Occipital lobe (tissue), 2 donors: ENCODE results near the gene ATP8A1. TPM values are rescaled to one million over a fixed set of nuclear protein-coding genes. Genes with fewer than 3 reads are reported as not detected.
"Not testable (repeated sequence)": the region's sequence is repeated elsewhere in the genome, so short reads cannot be mapped to it uniquely, and the experiment has no call there.

Source experiments
- DNase-seq: peaks from one replicate; lab custom pipeline; 2025; lab: John Stamatoyannopoulos, UW
- total RNA-seq: library from RNA; depleted of rRNA; stranded (reverse); fragments of >200 nt; gene quantifications from one replicate; pipeline ENCODE4 v1.2.3, GENCODE V29; 2014

The ATP8A1 gene
- total RNA-seq, 1 donor from 2014 or later, result 239 TPM

DNA sequence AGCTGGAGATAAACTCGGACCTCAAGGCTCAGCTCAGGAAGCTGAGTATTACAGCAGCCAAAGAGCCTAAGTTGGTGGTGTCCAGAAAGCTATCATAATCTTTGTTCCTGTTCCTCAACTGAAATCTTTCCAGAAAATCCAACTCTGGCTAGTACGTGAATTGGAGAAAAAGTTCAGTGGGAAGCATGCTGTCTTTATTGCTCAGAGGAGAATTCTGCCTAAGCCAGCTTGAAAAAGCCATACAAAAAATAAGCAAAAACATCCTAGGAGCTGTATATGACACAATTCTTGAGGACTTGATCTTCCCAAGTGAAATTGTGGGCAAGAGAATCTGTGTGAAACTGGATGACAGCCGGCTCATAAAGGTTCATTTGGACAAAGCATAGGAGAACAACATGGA, 185.0 kb downstream of the ATP8A1 start:
- no peak for DNase-seq

DNA sequence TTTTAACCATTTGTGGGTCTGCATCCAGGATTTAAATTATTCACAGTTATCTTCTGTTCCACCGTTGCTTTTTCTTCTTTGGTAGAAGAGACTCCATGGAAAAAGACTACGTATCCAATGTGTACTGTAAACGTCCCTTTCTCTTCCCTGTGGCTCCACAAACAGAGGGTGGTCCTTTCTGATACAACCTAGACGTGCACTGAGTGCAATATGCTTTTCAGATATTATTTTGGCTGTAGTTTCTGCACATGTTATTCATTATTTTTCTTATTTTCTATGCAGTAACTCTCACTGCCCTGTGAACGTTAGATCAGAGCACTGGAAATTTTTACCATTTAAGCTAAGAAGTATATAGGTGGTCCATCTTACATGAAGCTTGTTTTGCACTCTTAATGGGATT, 186.9 kb downstream of the ATP8A1 start:
- DNase-seq, result no peak

DNA sequence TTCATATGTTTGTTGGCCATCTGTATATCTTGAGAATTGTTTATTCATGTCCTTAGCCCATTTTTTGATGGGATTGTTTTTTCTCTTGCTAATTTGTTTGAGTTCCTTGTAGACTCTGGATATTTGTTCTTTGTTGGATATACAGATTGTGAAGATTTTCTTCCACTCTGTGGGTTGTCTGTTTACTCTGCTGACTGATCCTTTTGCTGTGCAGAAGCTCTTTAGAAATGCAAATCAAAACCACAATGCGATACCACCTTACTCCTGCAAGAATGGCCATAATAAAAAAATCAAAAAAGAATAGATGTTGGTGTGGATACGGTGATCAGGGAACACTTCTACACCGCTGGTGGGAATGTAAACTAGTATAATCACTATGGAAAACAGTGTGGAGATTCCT, 189.1 kb downstream of the ATP8A1 start:
- DNase-seq, result not testable (repeated sequence)

DNA sequence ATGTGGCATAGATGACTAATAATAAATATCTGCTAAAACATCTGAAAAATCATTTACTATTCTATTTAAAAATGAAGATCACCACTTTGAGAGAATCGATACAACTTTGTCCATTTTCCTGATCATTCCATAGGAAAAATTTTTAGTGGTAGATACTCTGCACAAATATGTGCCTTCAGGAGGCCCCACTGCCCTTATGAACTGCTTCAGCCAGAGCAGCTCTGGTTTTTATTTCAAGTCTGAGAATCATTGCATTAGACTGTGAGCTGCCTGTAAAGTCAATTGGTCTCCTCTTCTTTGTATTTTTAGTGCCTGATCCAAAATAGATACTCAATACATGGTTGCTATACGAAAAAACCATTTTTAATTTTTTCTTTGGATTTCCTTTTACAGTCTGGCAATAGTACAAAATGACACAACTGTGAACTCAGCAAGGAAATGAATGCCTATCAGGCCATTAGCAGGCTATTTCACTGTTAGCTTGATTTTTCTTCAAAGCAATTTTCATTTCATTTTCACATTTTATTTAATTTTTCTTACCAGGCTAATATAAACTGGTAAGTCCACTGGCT, 190.5 kb downstream of the ATP8A1 start:
- DNase-seq, result no peak

DNA sequence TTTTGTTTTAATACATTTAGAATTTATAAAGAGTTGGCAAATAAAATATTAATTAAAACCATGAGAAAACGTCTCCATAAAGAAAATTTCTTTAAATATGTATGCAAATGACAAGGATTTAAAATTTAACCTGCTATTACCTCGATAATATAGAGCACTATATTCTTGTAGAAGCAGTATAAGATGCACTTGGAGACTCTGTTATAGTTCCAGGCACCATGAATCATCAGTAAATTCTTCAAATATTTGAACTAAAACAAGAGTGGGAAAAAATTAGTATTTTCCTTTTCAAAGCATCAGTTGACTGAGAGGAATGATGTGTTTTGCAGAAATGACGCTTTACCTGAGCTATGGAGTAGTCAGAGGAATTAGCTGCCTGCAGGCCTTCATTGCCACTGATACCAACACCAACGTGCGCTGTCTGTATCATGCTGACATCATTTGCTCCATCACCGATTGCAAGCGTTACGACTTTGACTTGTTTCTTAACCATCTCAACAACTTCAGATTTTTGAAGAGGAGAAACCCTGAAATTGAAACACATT, 192.3 kb downstream of the ATP8A1 start:
- no peak for DNase-seq

DNA sequence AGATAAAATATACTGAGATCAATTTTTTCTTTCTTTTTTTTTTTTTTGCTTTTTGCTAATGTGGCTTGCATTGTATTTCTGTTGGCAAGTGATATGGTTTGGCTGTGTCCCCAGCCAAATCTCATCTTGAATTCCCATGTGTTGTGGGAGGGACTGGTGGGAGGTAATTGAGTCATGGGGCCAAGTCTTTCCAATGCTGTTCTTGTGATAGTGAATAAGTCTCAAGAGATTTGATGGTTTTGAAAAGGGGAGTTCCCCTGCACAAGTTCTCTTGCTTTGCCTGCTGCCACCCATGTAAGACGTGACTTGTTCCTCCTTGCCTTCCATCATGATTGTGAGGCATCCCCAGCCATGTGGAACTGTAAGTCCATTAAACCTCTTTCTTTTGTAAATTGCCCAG, 195.7 kb downstream of the ATP8A1 start:
- not testable (repeated sequence) for DNase-seq

DNA sequence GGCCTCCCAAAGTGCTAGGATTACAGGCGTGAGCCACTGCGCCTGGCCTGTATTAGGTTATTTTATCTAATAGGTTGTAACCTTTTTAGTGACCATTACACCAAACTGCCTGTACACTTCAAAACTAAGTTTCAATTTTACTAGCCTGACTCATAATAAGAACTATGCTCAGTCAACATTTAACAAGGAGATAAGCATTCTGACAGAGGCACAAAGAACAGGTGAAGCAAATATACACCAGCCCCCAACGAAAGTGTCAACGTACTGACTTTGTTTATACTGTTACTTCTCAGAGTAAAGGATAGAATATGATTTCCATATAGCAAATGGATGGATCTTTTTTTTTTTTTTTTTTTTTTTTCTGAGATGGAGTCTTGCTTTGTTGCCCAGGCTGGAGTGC, 196.9 kb downstream of the ATP8A1 start:
- no peak for DNase-seq

DNA sequence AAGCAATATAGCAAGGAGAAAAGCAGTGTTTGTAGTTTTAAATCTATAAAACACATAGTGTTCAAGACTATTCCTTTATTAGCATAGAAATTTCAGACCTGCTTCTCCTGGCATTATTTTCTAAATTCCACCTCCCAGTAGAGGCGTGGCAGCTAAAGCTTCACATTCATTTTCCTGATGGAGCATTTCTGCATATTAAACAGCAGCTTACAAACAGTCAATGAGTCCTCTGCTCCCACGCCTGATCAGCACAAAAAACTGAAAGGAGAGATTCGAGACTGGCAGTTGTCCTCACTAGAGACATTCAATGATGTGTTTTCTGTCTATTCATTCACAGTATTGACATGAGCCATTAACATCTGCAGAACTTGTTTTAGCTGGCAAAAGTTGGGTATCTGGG, 198.2 kb downstream of the ATP8A1 start:
- no peak for DNase-seq

DNA sequence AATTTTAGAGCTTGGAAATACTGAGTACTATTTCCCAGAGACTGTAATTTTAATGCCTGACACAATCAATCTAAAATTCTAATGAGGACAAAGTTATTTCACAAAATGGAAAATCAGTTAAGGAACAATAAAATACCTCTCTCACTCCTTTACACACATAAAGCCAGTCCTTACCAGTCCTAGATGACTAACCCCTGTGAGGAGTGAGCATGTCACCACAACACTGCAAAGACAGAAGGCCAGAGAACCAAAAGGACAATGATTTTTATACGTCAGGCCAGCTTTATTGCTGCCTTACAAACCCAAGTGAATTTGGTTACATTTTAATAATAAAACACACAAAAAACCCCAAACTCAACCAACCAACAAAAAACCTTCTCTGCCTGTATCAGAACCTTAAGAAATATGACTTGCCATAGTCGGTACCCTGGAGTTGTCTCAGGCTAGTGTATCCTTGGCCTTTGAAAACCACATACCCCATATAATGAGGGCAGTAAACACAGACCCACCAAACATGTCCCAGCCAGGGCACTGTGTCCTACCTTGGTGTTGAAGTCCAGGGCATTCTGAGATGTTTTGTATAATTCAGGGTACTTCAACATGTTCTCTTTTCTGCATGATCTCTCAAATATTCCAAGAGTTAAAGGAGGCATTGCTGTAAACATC, 202.0 kb downstream of the ATP8A1 start:
- no peak for DNase-seq

DNA sequence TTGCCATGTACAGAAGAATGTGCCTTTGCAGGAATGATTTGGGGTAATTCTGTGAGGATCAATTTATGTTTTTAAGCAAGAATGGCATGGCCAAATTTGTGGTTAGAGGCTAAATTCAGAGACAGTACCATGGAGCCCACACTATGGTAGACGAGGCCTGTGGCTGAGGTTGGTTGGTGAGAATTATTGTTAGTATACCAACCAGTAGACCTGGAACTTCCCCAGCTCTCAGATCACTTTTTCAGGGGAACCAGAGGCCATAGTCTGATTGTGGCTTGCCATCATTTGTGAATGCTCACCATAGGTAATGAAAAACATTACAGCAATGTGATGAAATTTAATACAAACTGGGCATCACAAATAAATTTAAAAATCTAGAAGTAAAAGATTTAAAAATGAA, 203.3 kb downstream of the ATP8A1 start:
- DNase-seq, result no peak

DNA sequence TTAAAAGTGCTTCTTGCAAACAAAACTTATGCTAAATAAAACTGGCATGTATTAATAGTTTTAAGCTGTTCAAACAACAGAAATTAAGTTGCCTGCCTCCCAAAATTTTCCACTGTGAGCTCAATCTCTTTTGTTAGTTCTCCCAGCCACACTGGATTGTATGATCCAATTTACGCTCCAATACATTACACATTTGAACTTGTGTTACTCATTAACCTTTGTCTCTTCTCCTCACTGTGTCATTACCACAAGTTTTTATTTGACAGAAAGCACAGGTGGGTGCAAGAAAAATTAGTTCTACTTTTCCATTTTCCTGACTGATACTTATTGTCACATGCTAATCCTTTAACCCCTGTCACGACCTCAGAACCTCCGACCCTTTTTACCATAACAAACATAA, 204.1 kb downstream of the ATP8A1 start:
- DNase-seq, result no peak

DNA sequence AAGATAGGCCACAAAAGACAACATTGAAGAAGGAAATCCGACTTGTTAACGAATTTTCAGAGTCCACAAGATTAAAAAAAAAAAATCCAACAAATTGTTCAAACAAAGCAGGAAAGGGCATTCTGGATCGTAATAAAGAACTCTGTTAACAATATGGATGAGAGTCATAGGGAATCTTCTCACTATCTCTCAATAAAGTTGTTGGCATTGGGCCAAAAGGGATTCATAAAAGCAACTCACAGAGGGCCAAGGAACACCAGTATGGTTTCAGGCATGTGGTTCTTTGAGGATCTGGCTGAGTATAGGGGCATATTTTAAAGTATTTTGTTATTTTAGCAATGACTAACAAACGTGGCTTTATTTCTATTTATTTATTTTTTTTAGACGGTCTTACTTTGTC, 210.1 kb downstream of the ATP8A1 start:
- no peak for DNase-seq

DNA sequence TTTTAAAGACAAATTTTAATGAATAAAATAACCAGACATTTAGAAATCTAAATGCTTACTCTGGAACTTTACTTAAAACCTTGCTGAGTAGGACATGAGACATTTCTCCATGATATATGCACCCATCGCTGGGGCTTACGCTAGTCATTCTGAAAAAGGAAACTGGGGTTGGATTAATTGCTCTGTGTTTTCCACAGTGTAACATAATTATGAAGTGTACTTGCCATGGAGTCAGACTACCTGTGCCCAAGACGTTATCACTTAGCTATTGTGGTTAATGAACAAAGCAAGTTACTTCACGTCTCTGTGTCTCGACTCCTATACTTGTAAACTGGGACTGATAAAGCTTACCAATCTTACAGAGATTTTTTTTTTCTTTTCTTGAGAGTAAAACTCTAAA, 211.9 kb downstream of the ATP8A1 start:
- no peak for DNase-seq

DNA sequence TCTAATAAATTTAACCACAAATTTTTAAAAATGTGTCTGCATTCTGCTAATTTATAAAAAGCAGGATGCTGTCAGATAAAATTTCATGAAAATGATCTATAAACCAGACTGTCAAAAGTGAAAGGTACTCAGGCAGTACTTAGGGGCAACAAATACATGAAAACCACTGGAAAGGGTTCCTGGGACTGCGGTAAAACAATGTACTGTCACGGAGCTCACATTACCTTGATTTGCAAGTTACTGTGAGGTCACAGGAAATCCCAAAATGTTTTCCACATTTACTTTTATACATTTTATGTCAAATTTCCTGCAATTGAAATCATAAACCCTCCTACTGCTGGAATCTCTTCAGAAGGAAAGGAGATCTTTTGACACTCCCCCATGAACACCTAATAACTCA, 214.3 kb downstream of the ATP8A1 start:
- no peak for DNase-seq

DNA sequence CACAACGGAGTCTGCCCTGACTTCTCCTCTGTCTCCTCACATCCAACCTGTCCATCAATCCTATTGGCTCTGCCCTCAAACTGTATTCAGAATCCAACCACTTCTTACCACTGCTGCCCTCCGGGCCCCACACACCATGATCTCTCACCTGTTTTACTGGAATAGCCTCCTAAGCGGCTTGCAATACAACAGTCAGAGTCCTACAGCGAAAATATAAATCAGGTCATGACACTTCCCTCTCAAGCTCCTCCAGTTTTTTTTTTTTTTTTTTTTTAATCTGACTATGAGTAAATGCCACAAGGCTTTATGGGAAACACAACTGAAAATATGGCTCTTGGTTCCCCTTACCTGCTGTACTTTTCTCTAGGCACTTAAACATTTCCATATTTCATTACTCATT, 216.8 kb downstream of the ATP8A1 start:
- no peak for DNase-seq

DNA sequence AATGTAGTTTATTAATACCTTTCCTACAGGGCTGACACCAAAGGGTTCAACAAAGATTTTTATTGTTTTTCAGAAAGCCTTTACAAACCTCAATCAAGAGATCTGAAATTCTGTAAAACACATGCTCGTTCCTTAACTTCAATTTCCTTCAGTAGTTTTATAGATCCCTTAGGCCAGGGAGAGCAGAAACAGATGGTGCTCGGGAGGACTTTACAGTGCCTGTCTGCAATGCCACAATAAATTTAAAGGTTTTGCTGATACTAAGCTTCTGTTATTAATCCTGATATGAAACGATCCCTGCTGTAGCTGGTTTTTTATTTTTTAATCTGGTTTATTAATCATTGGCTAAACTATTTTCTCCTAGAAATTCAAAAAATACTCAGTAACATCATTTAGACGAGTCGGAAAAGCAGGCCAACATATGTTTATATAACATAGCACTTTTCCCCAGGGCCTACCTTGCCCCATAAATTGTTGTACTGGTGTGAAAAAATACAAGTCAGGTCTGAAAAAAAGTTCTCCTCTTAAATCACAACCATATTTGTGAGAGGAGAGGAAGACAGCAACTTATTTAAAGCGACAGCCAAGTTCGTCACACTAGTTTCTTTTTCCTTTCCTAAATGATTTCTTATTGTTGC, 219.9 kb downstream of the ATP8A1 start:
- no peak for DNase-seq

DNA sequence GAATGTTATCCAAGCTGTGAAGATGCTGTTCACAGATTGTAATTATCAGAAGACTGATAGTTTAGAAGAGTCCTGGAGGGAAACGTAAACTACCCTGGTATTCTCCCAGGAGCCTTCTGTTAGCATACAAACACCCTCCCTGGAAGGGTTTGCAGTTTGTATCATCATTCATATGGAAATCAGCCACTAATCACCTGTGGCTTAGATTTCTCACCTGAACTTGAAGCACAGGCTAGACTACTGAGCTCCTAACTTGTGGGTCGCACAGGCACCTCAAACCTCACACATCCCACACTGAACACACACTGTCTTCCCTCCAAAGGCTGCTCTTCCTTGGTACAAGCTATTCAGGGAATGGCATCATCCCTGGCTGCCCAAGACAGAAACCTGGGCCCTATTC, 228.9 kb downstream of the ATP8A1 start:
- DNase-seq, result no peak

DNA sequence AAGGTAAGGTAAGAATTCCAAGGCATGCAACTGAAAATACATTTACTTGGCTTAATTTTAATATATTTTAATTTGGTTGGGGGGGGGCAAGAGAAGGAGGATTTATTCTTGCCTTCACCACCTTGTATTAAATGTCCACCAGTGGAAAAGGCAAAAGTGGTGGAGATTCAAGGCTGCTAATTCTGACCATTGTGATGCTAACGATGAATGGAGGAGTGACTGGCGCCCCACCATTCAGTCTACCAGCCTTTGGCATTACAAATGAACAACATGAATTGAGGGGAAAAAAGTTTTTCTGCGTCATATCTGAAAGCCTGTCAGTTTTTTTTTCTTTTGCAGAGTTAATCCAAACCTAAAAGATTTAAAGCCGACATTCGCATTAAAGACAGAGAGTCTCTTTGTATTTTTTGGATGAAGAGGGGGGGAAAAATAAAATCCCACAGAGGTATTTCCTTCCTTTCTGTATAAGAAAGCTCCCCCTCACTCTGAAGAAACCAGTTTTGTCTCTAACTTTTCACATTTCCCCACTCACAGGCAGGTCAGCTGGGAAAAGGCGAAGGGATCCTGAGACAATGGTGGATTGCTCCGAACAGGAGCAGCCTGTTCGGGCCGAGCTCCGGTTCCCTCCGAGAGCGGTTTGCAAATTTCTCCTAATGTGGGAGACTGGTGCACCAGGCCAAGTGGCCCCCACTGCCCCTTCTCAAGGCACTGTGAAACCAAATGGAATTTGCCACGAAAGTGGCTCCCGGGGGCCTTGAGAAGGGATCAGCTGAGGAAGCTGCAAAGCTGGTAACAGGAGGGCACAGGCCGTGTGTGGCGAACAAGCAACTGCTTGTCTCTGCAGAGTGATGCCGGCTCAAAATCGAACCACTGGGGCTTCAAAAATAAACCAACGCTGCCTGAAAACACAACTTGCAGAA, 231.5 kb downstream of the ATP8A1 start:
- DNase-seq, result no peak

DNA sequence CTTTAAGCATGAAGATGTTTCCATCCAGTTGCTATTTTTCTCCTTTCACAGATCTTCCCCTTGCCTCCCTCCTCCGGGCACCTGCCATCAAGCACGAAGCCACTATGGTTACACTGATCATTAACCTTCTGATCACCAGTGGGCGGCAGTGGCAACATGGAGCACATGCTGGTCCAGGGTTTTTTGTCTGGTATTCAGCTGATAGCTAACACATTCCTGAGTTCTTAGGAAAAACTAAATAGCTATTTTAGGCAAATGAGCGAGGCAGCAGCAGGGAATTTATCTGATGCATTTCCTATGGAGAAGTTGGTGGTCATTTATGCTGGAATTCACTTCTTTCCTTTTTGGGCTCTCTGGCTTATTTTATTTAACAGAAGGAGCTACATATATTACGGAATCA, 236.8 kb downstream of the ATP8A1 start:
- DNase-seq, result no peak

DNA sequence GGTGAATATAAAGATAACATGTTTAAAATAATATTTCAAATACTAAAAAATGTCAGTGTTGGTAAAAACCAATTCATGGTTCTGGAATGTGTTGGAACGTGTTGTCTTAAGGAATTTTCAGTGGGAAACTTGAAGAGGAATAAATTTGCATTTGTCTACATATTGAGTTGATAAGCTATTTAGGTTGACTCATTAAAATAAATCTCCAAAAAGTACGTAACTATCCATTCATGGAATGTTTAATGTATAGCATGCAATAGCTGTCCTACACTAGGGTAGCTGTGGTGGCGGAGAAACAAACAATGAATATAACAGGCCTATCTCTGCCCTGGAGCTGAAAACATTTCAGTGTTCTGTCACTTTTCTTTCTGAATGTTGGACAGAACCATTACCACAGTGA, 239.4 kb downstream of the ATP8A1 start:
- DNase-seq, result no peak

DNA sequence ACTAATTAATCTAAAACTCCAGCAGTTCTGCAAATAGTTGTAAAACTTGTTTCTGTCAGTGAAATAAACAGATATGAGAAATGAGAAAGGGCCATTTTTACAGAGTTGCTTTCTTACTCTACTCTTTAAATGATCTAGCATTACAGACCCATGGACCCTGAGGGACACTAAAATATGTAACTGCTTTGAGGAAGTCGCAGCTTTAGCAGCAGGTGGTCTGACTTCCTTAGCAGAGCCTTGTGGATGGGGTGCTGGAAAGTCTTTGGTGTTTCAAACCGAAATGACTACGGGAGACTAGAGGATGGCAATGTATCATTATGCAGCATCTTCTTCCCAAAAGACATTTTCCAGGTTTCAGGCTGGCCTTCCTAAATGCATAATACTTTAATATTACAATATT, 240.9 kb downstream of the ATP8A1 start:
- no peak for DNase-seq

DNA sequence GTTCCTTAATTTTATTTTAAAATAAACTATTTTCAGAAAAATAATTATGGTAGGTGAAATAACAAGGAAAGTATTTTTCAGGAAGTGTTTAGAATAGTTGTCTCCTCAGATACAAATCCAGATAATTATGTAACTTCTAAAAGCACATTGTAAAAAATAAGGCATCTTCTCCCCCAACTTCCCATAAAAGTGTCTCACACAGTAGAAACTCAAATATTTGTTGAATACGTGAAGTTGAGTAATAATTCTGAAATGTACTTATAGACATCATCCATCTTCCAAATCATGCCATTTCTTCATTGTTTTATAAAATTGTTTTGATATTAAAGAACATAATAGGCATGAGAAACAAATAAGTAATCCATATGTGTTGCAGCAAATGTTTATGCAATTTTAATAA, 241.6 kb downstream of the ATP8A1 start:
- DNase-seq, result no peak
